ENCODE measurements around the gene REP15. TPM values are rescaled to one million over a fixed set of nuclear protein-coding genes. Genes with fewer than 3 reads are reported as not detected.

Gene REP15
- total RNA-seq, 1 donor from 2014 or later = 2.8 TPM

GRCh38 chr12:27695556-27696292 lies 523 bp upstream of the REP15 start:
- peaks cover 10% of the 10 kb centered on the region for H3K36me3 Mint-ChIP-seq (ENCODE audit: insufficient read depth)
- no peak for DNase-seq (ENCODE audit: low spot score, unreplicated experiment)
- TF ChIP-seq, protein P1, sequence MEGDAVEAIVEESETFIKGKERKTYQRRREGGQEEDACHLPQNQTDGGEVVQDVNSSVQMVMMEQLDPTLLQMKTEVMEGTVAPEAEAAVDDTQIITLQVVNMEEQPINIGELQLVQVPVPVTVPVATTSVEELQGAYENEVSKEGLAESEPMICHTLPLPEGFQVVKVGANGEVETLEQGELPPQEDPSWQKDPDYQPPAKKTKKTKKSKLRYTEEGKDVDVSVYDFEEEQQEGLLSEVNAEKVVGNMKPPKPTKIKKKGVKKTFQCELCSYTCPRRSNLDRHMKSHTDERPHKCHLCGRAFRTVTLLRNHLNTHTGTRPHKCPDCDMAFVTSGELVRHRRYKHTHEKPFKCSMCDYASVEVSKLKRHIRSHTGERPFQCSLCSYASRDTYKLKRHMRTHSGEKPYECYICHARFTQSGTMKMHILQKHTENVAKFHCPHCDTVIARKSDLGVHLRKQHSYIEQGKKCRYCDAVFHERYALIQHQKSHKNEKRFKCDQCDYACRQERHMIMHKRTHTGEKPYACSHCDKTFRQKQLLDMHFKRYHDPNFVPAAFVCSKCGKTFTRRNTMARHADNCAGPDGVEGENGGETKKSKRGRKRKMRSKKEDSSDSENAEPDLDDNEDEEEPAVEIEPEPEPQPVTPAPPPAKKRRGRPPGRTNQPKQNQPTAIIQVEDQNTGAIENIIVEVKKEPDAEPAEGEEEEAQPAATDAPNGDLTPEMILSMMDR (IDR thresholded peaks at IDR 0.05; ENCODE audit: unreplicated experiment) = no peak
- H3K9me3 Mint-ChIP-seq (ENCODE audit: low read depth) = no peaks in the 10 kb centered on the region
- no peak overlapping the region for H3K4me3 Mint-ChIP-seq (ENCODE audit: low read depth)
- H3K27me3 Mint-ChIP-seq = no peaks in the 10 kb centered on the region
- peaks cover 16% of the 10 kb centered on the region for H3K4me1 Mint-ChIP-seq (ENCODE audit: low read depth)
- peak overlapping the region; percentile 4 for H3K27ac Mint-ChIP-seq

DNA sequence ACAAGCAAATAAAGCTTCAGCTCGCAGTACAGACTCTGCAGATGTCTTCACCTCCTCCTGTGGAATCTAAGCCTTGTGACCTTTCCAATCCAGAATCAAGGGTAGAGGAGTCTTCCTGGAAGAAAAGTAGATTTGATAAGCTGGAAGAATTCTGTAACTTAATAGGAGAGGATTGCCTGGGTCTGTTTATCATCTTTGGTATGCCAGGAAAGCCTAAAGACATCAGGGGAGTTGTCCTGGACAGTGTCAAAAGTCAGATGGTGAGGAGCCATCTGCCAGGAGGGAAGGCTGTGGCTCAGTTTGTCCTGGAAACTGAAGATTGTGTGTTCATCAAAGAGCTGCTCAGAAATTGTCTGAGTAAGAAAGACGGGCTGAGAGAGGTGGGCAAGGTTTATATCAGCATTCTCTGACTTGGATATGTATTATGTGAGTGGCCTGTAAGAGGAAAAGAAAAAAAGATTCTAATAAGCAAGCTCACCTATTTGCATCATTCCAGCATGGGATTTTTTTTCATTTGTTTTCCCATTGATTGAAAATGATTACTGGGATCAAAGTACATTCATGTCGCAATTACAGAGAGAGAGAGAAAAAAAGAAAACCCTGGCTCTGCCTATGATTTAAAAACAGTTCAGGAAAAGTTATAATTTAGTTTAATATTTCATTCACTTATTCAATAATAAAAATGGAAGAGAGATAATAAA lies 767 bp downstream of the REP15 start:
- Mint-ChIP-seq H3K36me3 (ENCODE audit: insufficient read depth) (peaks cover 10% of the 10 kb centered on the region), H3K27me3 (no peaks in the 10 kb centered on the region), H3K4me1 (ENCODE audit: low read depth) (peaks cover 16% of the 10 kb centered on the region), H3K4me3 (ENCODE audit: low read depth) (no peak overlapping the region), H3K9me3 (ENCODE audit: low read depth) (no peaks in the 10 kb centered on the region), H3K27ac (no peak overlapping the region)
- no peak for DNase-seq (ENCODE audit: low spot score, unreplicated experiment)
- TF ChIP-seq, protein P1 (IDR thresholded peaks at IDR 0.05; ENCODE audit: unreplicated experiment) = no peak

DNA sequence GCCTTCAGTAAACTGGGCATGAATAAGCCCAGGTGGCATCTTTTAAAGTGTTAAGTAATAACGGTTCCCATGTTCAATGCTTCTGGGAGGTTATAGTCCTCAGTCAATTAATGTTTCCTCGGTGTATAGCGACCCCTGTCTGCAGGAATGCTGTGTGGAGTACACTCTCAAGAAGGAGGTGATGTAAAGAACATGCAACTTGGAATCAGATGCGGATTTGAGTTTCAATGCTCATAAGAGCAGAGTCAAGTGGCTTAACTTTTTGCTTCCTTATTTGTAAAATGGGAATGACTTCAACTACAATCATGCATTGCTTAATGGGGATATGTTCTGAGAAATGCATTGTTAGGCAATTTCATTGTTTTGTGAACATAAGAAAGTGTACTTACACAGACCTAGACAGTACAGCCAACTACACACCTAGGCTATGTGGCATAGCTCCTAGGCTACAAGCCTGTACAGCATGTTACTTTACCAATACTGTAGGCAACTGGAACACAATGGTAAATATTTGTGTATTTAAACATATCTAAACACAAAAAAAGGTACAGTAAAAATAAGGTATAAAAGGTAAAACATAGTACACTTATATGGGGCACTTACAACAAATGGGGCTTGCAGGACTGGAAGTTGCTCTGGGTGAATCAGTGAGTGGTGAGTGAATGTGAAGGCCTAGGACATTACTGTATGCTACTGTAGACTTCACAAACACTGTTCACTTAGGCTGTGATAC lies 7.6 kb downstream of the REP15 start:
- TF ChIP-seq, protein P1 (IDR thresholded peaks at IDR 0.05; ENCODE audit: unreplicated experiment) = peak; percentile 99
- Mint-ChIP-seq H3K9me3 (ENCODE audit: low read depth) (no peaks in the 10 kb centered on the region), H3K27me3 (peaks cover 11% of the 10 kb centered on the region), H3K36me3 (ENCODE audit: insufficient read depth) (no peaks in the 10 kb centered on the region), H3K27ac (no peak overlapping the region), H3K4me1 (ENCODE audit: low read depth) (no peaks in the 10 kb centered on the region), H3K4me3 (ENCODE audit: low read depth) (no peak overlapping the region)
- DNase-seq (ENCODE audit: low spot score, unreplicated experiment) = peak; percentile 64

- Mint-ChIP-seq H3K4me3 (ENCODE audit: low read depth) (no peak overlapping the region), H3K4me1 (ENCODE audit: low read depth) (peaks cover under 1% of the 10 kb centered on the region), H3K9me3 (ENCODE audit: low read depth) (no peaks in the 10 kb centered on the region), H3K27ac (no peak overlapping the region), H3K36me3 (ENCODE audit: insufficient read depth) (no peaks in the 10 kb centered on the region), H3K27me3 (peaks cover 11% of the 10 kb centered on the region)
- no peak for DNase-seq (ENCODE audit: low spot score, unreplicated experiment)
- TF ChIP-seq, protein P1 (IDR thresholded peaks at IDR 0.05; ENCODE audit: unreplicated experiment) = peak; percentile 56
Measured at GRCh38 chr12:27705263-27705662, 9.0 kb downstream of the REP15 start.

DNA sequence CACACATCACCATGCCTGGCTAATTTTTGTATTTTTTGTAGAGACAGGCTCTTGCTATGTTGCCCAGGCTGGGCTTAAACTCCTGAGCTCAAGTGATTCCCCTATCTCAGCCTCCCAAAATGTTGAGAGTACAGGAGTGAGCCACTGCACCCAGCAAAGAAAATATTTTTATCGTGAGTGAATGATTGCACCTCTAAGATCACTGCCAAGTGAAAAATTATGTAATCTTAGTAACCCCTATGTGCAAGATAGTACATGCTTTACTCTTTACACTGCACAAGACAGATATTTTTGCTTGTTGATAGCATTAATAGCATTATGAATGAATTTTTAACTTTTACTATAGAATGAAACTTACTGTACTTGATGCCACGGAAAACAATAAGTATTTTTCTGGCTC lies 11.0 kb downstream of the REP15 start:
- H3K9me3 Mint-ChIP-seq (ENCODE audit: low read depth) = no peaks in the 10 kb centered on the region
- H3K27me3 Mint-ChIP-seq = peaks cover 11% of the 10 kb centered on the region
- TF ChIP-seq, protein P1 (IDR thresholded peaks at IDR 0.05; ENCODE audit: unreplicated experiment) = no peak
- H3K4me1 Mint-ChIP-seq (ENCODE audit: low read depth) = peaks cover 14% of the 10 kb centered on the region
- H3K4me3 Mint-ChIP-seq (ENCODE audit: low read depth) = no peak overlapping the region
- no peak for DNase-seq (ENCODE audit: low spot score, unreplicated experiment)
- peaks cover 3% of the 10 kb centered on the region for H3K36me3 Mint-ChIP-seq (ENCODE audit: insufficient read depth)
- no peak overlapping the region for H3K27ac Mint-ChIP-seq
